ENCODE results near the gene SNTB2.

SNTB2 gene

GRCh38 chr16:69197573-69197972 is 10.6 kb downstream of the SNTB2 start:
- no peak overlapping the region for H3K9ac ChIP-seq (ENCODE audit: low read depth, low read length, poor library complexity)

GRCh38 chr16:69199382-69199781 is 12.4 kb downstream of the SNTB2 start:
- Histone ChIP-seq H3K79me1 (ENCODE audit: low read depth, low read length) (no peaks in the 10 kb centered on the region), H2AK5ac (ENCODE audit: low read depth, low read length) (no peak overlapping the region), H3K4ac (ENCODE audit: low read length) (no peak overlapping the region), H2BK5ac (ENCODE audit: low read length) (no peak overlapping the region), H3K4me1 (ENCODE audit: control insufficient read depth in 2 of 2, insufficient read depth in 1 of 2, low read depth in 1 of 2, low read length in 2 of 2) (no peaks in the 10 kb centered on the region), H3K9me3 (replicated peaks in 1 of 2; ENCODE audit: control insufficient read depth in 2 of 2, insufficient read depth in 1 of 2, low read depth in 1 of 2, low read length in 2 of 2) (no peaks in the 10 kb centered on the region), H2AFZ (ENCODE audit: low read length) (no peak overlapping the region), H3K27me3 (ENCODE audit: control insufficient read depth in 3 of 3, insufficient read depth in 3 of 3, low read depth in 1 of 3, low read length in 3 of 3) (no peaks in the 10 kb centered on the region), H3K9ac (ENCODE audit: low read depth, low read length, poor library complexity) (no peak overlapping the region), H2BK12ac (ENCODE audit: low read length) (no peak overlapping the region), H4K8ac (ENCODE audit: low read depth, low read length) (no peak overlapping the region), H4K91ac (ENCODE audit: low read depth, low read length, poor library complexity) (no peak overlapping the region), H3K18ac (ENCODE audit: low read length) (no peak overlapping the region), H3K36me3 (replicated peaks in 1 of 2; ENCODE audit: control insufficient read depth in 2 of 2, insufficient read depth in 2 of 2, low read length in 2 of 2) (no peaks in the 10 kb centered on the region), H3K27ac (replicated peaks; ENCODE audit: low read length) (no peak overlapping the region), H2BK120ac (ENCODE audit: low read depth, low read length) (no peak overlapping the region), H3K14ac (ENCODE audit: low read length) (no peak overlapping the region), H3K23ac (ENCODE audit: low read depth, low read length, poor library complexity) (no peak overlapping the region), H2BK15ac (ENCODE audit: low read length) (no peak overlapping the region), H3K4me3 (ENCODE audit: low read length in 2 of 2) (no peak overlapping the region), H3K4me2 (ENCODE audit: insufficient read depth, low read length, poor library complexity, severe bottlenecking) (no peak overlapping the region)
- DNase-seq (ENCODE audit: low spot score) = no peak
- no CpG with 5 or more reads among the region's 7 CpGs for WGBS, 2 donors (ENCODE audit: extremely low coverage in 2 of 2, insufficient read length in 2 of 2, insufficient replicate concordance in 1 of 2)

More at GRCh38 chr16:69197573-69197972, 10.6 kb downstream of the SNTB2 start:
- no peak overlapping the region for H4K8ac ChIP-seq (ENCODE audit: low read depth, low read length)
- H3K4me2 ChIP-seq (ENCODE audit: insufficient read depth, low read length, poor library complexity, severe bottlenecking) = no peak overlapping the region
- no peak for DNase-seq (ENCODE audit: low spot score)
- H2AFZ ChIP-seq (ENCODE audit: low read length) = no peak overlapping the region
- no peak overlapping the region for H2BK15ac ChIP-seq (ENCODE audit: low read length)
- H3K36me3 ChIP-seq (replicated peaks in 1 of 2; ENCODE audit: control insufficient read depth in 2 of 2, insufficient read depth in 2 of 2, low read length in 2 of 2) = no peaks in the 10 kb centered on the region
- H3K27me3 ChIP-seq (ENCODE audit: control insufficient read depth in 3 of 3, insufficient read depth in 3 of 3, low read depth in 1 of 3, low read length in 3 of 3) = no peaks in the 10 kb centered on the region
- H3K4me1 ChIP-seq (ENCODE audit: control insufficient read depth in 2 of 2, insufficient read depth in 1 of 2, low read depth in 1 of 2, low read length in 2 of 2) = no peaks in the 10 kb centered on the region
- no peak overlapping the region for H2BK5ac ChIP-seq (ENCODE audit: low read length)
- no peak overlapping the region for H3K18ac ChIP-seq (ENCODE audit: low read length)
- H3K27ac ChIP-seq (replicated peaks; ENCODE audit: low read length) = no peak overlapping the region
- H2BK12ac ChIP-seq (ENCODE audit: low read length) = no peak overlapping the region
- no peak overlapping the region for H3K23ac ChIP-seq (ENCODE audit: low read depth, low read length, poor library complexity)
- no peak overlapping the region for H2BK120ac ChIP-seq (ENCODE audit: low read depth, low read length)
- no peak overlapping the region for H2AK5ac ChIP-seq (ENCODE audit: low read depth, low read length)
- H3K14ac ChIP-seq (ENCODE audit: low read length) = no peak overlapping the region
- H3K9me3 ChIP-seq (replicated peaks in 1 of 2; ENCODE audit: control insufficient read depth in 2 of 2, insufficient read depth in 1 of 2, low read depth in 1 of 2, low read length in 2 of 2) = no peaks in the 10 kb centered on the region
- no peaks in the 10 kb centered on the region for H3K79me1 ChIP-seq (ENCODE audit: low read depth, low read length)
- H3K4ac ChIP-seq (ENCODE audit: low read length) = no peak overlapping the region
- H3K4me3 ChIP-seq (ENCODE audit: low read length in 2 of 2) = no peak overlapping the region
- no peak overlapping the region for H4K91ac ChIP-seq (ENCODE audit: low read depth, low read length, poor library complexity)

- no peaks in the 10 kb centered on the region for H3K36me3 ChIP-seq (replicated peaks in 1 of 2; ENCODE audit: control insufficient read depth in 2 of 2, insufficient read depth in 2 of 2, low read length in 2 of 2)
- no peak overlapping the region for H3K4me3 ChIP-seq (ENCODE audit: low read length in 2 of 2)
- DNase-seq (ENCODE audit: low spot score) = no peak
- H2BK120ac ChIP-seq (ENCODE audit: low read depth, low read length) = no peak overlapping the region
- no peaks in the 10 kb centered on the region for H3K9me3 ChIP-seq (replicated peaks in 1 of 2; ENCODE audit: control insufficient read depth in 2 of 2, insufficient read depth in 1 of 2, low read depth in 1 of 2, low read length in 2 of 2)
- H3K4ac ChIP-seq (ENCODE audit: low read length) = no peak overlapping the region
- no peak overlapping the region for H2BK5ac ChIP-seq (ENCODE audit: low read length)
- H3K4me1 ChIP-seq (ENCODE audit: control insufficient read depth in 2 of 2, insufficient read depth in 1 of 2, low read depth in 1 of 2, low read length in 2 of 2) = no peaks in the 10 kb centered on the region
- H4K91ac ChIP-seq (ENCODE audit: low read depth, low read length, poor library complexity) = no peak overlapping the region
- no peak overlapping the region for H3K27ac ChIP-seq (replicated peaks; ENCODE audit: low read length)
- H3K14ac ChIP-seq (ENCODE audit: low read length) = no peak overlapping the region
- no peaks in the 10 kb centered on the region for H3K79me1 ChIP-seq (ENCODE audit: low read depth, low read length)
- H2BK15ac ChIP-seq (ENCODE audit: low read length) = no peak overlapping the region
- no peak overlapping the region for H2AK5ac ChIP-seq (ENCODE audit: low read depth, low read length)
- no peak overlapping the region for H3K4me2 ChIP-seq (ENCODE audit: insufficient read depth, low read length, poor library complexity, severe bottlenecking)
- H3K27me3 ChIP-seq (ENCODE audit: control insufficient read depth in 3 of 3, insufficient read depth in 3 of 3, low read depth in 1 of 3, low read length in 3 of 3) = no peaks in the 10 kb centered on the region
- no peak overlapping the region for H2AFZ ChIP-seq (ENCODE audit: low read length)
- H3K18ac ChIP-seq (ENCODE audit: low read length) = no peak overlapping the region
- no peak overlapping the region for H4K8ac ChIP-seq (ENCODE audit: low read depth, low read length)
- no CpG with 5 or more reads among the region's 2 CpGs for WGBS, 2 donors (ENCODE audit: extremely low coverage in 2 of 2, insufficient read length in 2 of 2, insufficient replicate concordance in 1 of 2)
- no peak overlapping the region for H2BK12ac ChIP-seq (ENCODE audit: low read length)
- H3K9ac ChIP-seq (ENCODE audit: low read depth, low read length, poor library complexity) = no peak overlapping the region
- H3K23ac ChIP-seq (ENCODE audit: low read depth, low read length, poor library complexity) = no peak overlapping the region
These were observed 14.3 kb downstream of the SNTB2 start for GRCh38 chr16:69201291-69201690.

GRCh38 chr16:69201787-69202186 is 14.8 kb downstream of the SNTB2 start:
- no peak overlapping the region for H3K14ac ChIP-seq (ENCODE audit: low read length)
- H2BK5ac ChIP-seq (ENCODE audit: low read length) = no peak overlapping the region
- no CpG with 5 or more reads among the region's 2 CpGs for WGBS, 2 donors (ENCODE audit: extremely low coverage in 2 of 2, insufficient read length in 2 of 2, insufficient replicate concordance in 1 of 2)
- H2AK5ac ChIP-seq (ENCODE audit: low read depth, low read length) = no peak overlapping the region
- no peak for DNase-seq (ENCODE audit: low spot score)
- H3K4me3 ChIP-seq (ENCODE audit: low read length in 2 of 2) = no peak overlapping the region
- H3K79me1 ChIP-seq (ENCODE audit: low read depth, low read length) = no peaks in the 10 kb centered on the region
- H3K9ac ChIP-seq (ENCODE audit: low read depth, low read length, poor library complexity) = no peak overlapping the region
- H3K27ac ChIP-seq (replicated peaks; ENCODE audit: low read length) = no peak overlapping the region
- H2BK12ac ChIP-seq (ENCODE audit: low read length) = no peak overlapping the region
- no peak overlapping the region for H3K18ac ChIP-seq (ENCODE audit: low read length)
- no peak overlapping the region for H3K4ac ChIP-seq (ENCODE audit: low read length)
- H2BK120ac ChIP-seq (ENCODE audit: low read depth, low read length) = no peak overlapping the region
- H3K4me1 ChIP-seq (ENCODE audit: control insufficient read depth in 2 of 2, insufficient read depth in 1 of 2, low read depth in 1 of 2, low read length in 2 of 2) = no peaks in the 10 kb centered on the region
- H2BK15ac ChIP-seq (ENCODE audit: low read length) = no peak overlapping the region
- no peak overlapping the region for H4K8ac ChIP-seq (ENCODE audit: low read depth, low read length)
- H2AFZ ChIP-seq (ENCODE audit: low read length) = no peak overlapping the region
- H4K91ac ChIP-seq (ENCODE audit: low read depth, low read length, poor library complexity) = no peak overlapping the region
- H3K9me3 ChIP-seq (replicated peaks in 1 of 2; ENCODE audit: control insufficient read depth in 2 of 2, insufficient read depth in 1 of 2, low read depth in 1 of 2, low read length in 2 of 2) = no peaks in the 10 kb centered on the region
- H3K27me3 ChIP-seq (ENCODE audit: control insufficient read depth in 3 of 3, insufficient read depth in 3 of 3, low read depth in 1 of 3, low read length in 3 of 3) = no peaks in the 10 kb centered on the region
- H3K23ac ChIP-seq (ENCODE audit: low read depth, low read length, poor library complexity) = no peak overlapping the region
- no peak overlapping the region for H3K4me2 ChIP-seq (ENCODE audit: insufficient read depth, low read length, poor library complexity, severe bottlenecking)
- no peaks in the 10 kb centered on the region for H3K36me3 ChIP-seq (replicated peaks in 1 of 2; ENCODE audit: control insufficient read depth in 2 of 2, insufficient read depth in 2 of 2, low read length in 2 of 2)

All from neuronal stem cell (in vitro differentiated cells).